Right atrium auricular region (tissue), 2 donors: ENCODE measurements around the gene TTLL11. TPM values are rescaled to one million over a fixed set of nuclear protein-coding genes. Genes with fewer than 3 reads are reported as not detected.

Experiments
- DNase-seq: peaks from one replicate; pipeline ENCODE4 v3.0.0-alpha.2; 2019; ENCODE audit warnings: low spot score
- H3K27ac ChIP-seq, 2 donors: fragments of 200-600 bp; sonication (generic); 1 replicate in 1 of 2; 2 replicates in 1 of 2; pipeline ENCODE4 v1.5.1; 2016 to 2019
- H3K27me3 ChIP-seq, 2 donors: fragments of 200-600 bp; sonication (generic); one replicate each; pipeline versions ENCODE4 v1.5.1 to v1.6.0; 2017 to 2019
- H3K36me3 ChIP-seq: fragments of 200-600 bp; sonication (generic); one replicate; pipeline ENCODE4 v1.5.1; 2016
- H3K4me1 ChIP-seq, 2 donors: fragments of 200-600 bp; sonication (generic); one replicate each; pipeline versions ENCODE4 v1.5.1 to v1.6.0; 2017 to 2019
- H3K4me3 ChIP-seq, 2 donors: fragments of 200-600 bp; sonication (generic); 1 replicate in 1 of 2; 2 replicates in 1 of 2; pipeline ENCODE4 v1.5.1; 2017 to 2019; ENCODE audit warnings: mild to moderate bottlenecking in 1 of 2, moderate library complexity in 1 of 2
- H3K9me3 ChIP-seq, 2 donors: fragments of 200-600 bp; sonication (generic); one replicate each; pipeline ENCODE4 v1.5.1; 2019
- total RNA-seq, 2 donors: library from RNA; depleted of rRNA; stranded (reverse); fragments of >200 nt; gene quantifications; one replicate each; pipeline ENCODE4 v1.1.0, GENCODE V29; 2016
- TF ChIP-seq, protein P1 (sequence below), 2 donors: fragments of 200-600 bp; sonication (generic); IDR thresholded peaks; one replicate each; pipeline ENCODE4 v1.5.1; 2019; ENCODE audit warnings: antibody characterized with exemption in 2 of 2

The TTLL11 gene
- total RNA-seq, 2 donors from 2014 or later = 5.9 to 7.8 TPM

DNA sequence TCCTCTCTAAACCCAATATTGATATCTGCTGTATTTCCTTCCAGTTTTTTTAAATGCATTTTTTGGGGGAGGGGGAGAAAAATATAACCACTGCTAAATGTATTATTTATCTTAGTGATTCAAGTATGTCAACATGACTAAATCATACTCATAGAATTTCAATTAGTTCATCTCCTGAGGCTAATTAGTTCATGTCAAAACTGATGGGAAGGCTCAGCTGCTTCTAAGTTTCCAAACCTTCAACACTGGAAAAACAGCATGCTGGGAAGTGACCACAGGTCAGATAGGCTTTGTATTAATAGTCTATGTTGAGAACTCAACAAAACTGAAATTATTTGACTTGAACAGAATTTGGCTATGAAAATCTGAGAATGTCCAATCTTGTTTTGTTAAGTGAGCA lies 118.7 kb downstream of the TTLL11 start:
- H3K9me3 ChIP-seq = no peaks in the 10 kb centered on the region
- DNase-seq = no peak
- TF ChIP-seq, protein P1, sequence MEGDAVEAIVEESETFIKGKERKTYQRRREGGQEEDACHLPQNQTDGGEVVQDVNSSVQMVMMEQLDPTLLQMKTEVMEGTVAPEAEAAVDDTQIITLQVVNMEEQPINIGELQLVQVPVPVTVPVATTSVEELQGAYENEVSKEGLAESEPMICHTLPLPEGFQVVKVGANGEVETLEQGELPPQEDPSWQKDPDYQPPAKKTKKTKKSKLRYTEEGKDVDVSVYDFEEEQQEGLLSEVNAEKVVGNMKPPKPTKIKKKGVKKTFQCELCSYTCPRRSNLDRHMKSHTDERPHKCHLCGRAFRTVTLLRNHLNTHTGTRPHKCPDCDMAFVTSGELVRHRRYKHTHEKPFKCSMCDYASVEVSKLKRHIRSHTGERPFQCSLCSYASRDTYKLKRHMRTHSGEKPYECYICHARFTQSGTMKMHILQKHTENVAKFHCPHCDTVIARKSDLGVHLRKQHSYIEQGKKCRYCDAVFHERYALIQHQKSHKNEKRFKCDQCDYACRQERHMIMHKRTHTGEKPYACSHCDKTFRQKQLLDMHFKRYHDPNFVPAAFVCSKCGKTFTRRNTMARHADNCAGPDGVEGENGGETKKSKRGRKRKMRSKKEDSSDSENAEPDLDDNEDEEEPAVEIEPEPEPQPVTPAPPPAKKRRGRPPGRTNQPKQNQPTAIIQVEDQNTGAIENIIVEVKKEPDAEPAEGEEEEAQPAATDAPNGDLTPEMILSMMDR (IDR thresholded peaks at IDR 0.05) = no peak
- H3K27ac ChIP-seq = no peak overlapping the region
- no peaks in the 10 kb centered on the region for H3K36me3 ChIP-seq
- no peaks in the 10 kb centered on the region for H3K27me3 ChIP-seq
- H3K4me3 ChIP-seq = no peak overlapping the region
- no peaks in the 10 kb centered on the region for H3K4me1 ChIP-seq

DNA sequence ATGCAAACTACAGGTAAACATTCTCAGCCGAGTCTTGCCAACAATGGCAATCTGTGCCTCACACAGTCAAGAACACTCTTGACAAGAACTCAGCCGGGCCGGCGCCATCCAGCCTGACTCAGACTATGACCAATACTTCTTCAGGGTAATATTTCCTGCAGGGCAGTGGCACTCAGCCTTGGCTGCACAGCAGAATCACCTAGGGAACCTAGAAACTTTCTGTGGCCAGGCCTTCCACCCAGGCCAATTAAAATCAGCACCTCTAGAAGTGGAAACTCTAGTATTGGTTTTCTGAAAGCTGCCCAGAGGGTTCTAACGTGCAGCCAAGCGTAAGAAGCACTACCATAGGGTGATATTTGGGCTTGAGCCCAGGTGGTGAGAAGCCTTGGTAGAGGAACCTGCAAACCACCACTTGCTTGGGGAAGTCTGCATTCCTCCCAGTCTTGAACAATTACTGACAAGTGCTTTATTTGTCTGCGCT lies 120.6 kb downstream of the TTLL11 start:
- no peak overlapping the region for H3K4me3 ChIP-seq
- H3K36me3 ChIP-seq = no peaks in the 10 kb centered on the region
- H3K9me3 ChIP-seq = no peaks in the 10 kb centered on the region
- DNase-seq = no peak
- no peak overlapping the region for H3K27ac ChIP-seq
- TF ChIP-seq, protein P1 (IDR thresholded peaks at IDR 0.05) = no peak
- H3K27me3 ChIP-seq = no peaks in the 10 kb centered on the region
- H3K4me1 ChIP-seq = no peaks in the 10 kb centered on the region

DNA sequence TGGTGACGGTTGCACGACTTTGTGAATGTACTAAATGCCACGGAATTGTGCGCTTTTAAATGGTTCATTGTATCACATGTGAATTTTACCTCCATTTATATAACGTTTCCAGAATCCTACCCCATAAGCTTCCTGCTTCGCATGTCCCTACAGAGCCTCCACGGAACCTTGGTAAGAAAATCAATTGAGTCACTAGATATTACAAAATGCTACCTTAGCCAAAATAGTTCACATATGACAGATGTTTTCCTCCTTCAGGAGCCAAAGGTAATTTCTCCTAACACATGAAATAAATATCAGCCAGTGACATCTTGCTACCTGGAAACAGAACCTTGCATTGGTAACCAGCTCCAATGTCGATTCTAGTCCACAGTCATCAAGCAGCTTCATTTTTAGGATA lies 125.1 kb downstream of the TTLL11 start:
- TF ChIP-seq, protein P1 (IDR thresholded peaks at IDR 0.05) = no peak
- no peaks in the 10 kb centered on the region for H3K4me1 ChIP-seq
- H3K27me3 ChIP-seq = no peaks in the 10 kb centered on the region
- no peaks in the 10 kb centered on the region for H3K36me3 ChIP-seq
- no peak overlapping the region for H3K4me3 ChIP-seq
- H3K9me3 ChIP-seq = no peaks in the 10 kb centered on the region
- no peak for DNase-seq
- H3K27ac ChIP-seq = no peak overlapping the region

DNA sequence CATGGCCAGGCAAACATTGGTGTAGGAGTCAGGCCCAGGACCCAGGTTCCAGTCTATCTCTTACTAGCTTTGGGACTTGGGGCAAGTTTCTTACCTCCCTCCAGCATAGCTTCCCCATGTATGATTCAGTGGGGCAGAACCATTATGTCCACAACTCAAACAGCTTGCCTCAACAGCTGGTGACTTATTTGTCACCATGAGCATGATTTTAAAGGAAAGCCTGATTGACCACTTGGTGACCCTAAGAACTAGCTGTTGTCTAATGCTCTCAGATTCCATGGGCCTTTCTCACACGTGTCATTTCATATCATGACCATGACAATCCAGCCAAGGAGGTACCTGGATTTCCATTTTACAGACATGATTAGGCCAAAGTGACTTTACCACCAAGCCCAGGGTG lies 126.4 kb downstream of the TTLL11 start:
- no peak for DNase-seq
- H3K4me1 ChIP-seq = no peaks in the 10 kb centered on the region
- H3K36me3 ChIP-seq = no peaks in the 10 kb centered on the region
- TF ChIP-seq, protein P1 (IDR thresholded peaks at IDR 0.05) = no peak
- H3K27me3 ChIP-seq = no peaks in the 10 kb centered on the region
- H3K27ac ChIP-seq = no peak overlapping the region
- no peaks in the 10 kb centered on the region for H3K9me3 ChIP-seq
- no peak overlapping the region for H3K4me3 ChIP-seq

DNA sequence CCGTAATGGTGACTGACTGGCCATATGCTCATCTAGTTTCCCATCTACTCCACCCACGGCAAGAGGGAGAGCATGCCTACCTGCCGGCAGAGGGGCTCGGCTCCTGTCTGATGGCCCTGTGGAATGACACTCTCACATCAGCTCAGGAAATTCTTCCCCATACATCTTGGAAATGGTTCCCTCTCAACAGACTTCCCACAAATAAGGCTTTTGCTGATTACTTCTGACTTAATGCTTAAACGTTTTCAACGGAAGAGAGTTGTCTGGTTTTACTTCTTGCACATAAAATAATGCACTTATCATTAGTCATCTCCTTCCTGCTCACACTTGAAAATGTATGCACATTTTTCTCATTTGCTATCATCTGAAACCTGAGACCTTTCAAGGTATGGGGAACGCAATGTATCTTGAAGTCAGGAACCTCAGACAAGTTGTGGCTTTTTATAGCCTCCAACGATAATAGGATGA lies 129.5 kb downstream of the TTLL11 start:
- Histone ChIP-seq H3K36me3 (no peaks in the 10 kb centered on the region), H3K4me3 (no peak overlapping the region), H3K27ac (no peak overlapping the region), H3K4me1 (no peaks in the 10 kb centered on the region), H3K9me3 (no peaks in the 10 kb centered on the region), H3K27me3 (no peaks in the 10 kb centered on the region)
- TF ChIP-seq, protein P1 (IDR thresholded peaks at IDR 0.05) = no peak
- DNase-seq = no peak

DNA sequence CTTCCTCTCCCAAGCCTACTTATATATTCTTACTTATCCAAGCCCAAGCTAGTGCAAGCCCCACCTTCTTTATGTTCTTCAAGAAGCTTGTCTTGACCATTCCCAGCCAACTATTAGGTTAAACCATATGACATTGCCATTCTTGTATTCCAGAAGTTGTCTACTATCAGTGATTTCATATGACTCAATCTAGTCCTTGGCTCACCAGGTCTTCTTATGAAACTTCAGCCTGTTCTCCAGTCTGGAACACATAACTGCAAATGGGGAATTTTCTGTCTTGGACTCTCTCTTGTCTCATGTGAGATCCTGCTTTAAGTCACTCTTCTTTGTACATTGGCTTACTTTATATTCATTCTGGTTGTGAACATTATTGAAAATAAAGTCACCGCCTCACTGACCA lies 130.7 kb downstream of the TTLL11 start:
- H3K9me3 ChIP-seq = no peaks in the 10 kb centered on the region
- no peaks in the 10 kb centered on the region for H3K27me3 ChIP-seq
- no peak for DNase-seq
- TF ChIP-seq, protein P1 (IDR thresholded peaks at IDR 0.05) = no peak
- no peaks in the 10 kb centered on the region for H3K4me1 ChIP-seq
- H3K27ac ChIP-seq = no peak overlapping the region
- no peak overlapping the region for H3K4me3 ChIP-seq
- no peaks in the 10 kb centered on the region for H3K36me3 ChIP-seq
